ENCODE measurements around the gene PRKAR1B. TPM values are rescaled to one million over a fixed set of nuclear protein-coding genes. Genes with fewer than 3 reads are reported as not detected.

Gene PRKAR1B
- total RNA-seq, 1 experiment from 2014 or later: 62.0 TPM

DNA sequence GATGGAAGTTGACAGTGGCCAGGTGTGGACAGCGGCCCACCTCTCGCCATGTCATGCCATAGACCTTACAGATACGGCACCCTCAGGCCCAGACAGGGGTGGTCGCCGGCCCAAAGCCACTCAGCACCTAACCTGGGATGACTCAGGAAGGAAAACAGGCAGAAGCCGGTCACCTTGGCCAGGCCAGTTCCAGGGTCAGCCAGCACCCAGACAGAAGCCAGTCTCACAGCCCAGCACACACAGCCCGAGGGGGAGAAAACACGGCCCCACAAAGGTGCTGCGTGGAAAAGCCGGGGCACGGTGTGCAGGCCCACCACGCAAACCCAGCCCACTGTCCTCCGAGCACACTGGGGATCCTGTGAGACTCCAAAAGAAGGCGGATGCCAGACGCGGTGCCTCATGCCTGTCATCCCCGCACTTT, 95.8 kb downstream of the PRKAR1B start:
- Histone ChIP-seq H3K36me3 (ENCODE audit: control insufficient read depth, insufficient read depth, low read length) (no peaks in the 10 kb centered on the region), H3K4me1 (ENCODE audit: control insufficient read depth, insufficient read depth, low read length) (peaks cover 7% of the 10 kb centered on the region), H3K4me3 (ENCODE audit: low read depth in 2 of 2, low read length in 2 of 2) (no peak overlapping the region), H3K9me3 (ENCODE audit: control insufficient read depth, insufficient read depth, low read depth, low read length) (no peaks in the 10 kb centered on the region), H3K27ac (ENCODE audit: low read length) (no peak overlapping the region), H3K27me3 (ENCODE audit: control insufficient read depth, insufficient read depth, low read length) (no peaks in the 10 kb centered on the region)
- intact Hi-C loops (cut with micrococcal nuclease; ENCODE audit: unreplicated experiment): loop anchor here (10.0 kb wide), 1 partner anchor 106 kb away; no protein-coding TSS in a partner anchor
- in situ Hi-C loops (cut with HindIII; ENCODE audit: low pct_unique_long_range_greater_than_20kb, low sequenced_read_pairs): no loop called here
- DNase-seq (ENCODE audit: low read depth, low spot score) (no peak), ATAC-seq (no peak)
- TF ChIP-seq SIN3A (IDR thresholded peaks at IDR 0.05; ENCODE audit: borderline replicate concordance, insufficient read depth, low read depth, low read length): no peak
- TF ChIP-seq REST (IDR thresholded peaks at IDR 0.05; ENCODE audit: insufficient read depth in 1 of 2, low read depth in 2 of 2, low read length in 1 of 2): no peak
- no peak for TF ChIP-seq POLR2AphosphoS5 (IDR thresholded peaks at IDR 0.05; ENCODE audit: low read depth, low read length)
- no peak for TF ChIP-seq TCF7L2 (IDR thresholded peaks at IDR 0.05; ENCODE audit: low read depth, low read length)
- TF ChIP-seq CTCF (IDR thresholded peaks at IDR 0.05): no peak
- no TSS peak for BruUV-seq (replicated peaks)
- ChIA-PET POLR2A (interaction anchor here (0.6 kb wide), 1 partner anchor 298 kb away, joined by 4 read pairs; no protein-coding TSS in a partner anchor), CTCF (no interaction called here)

GRCh38 chr7:630539-630938, 96.5 kb downstream of the PRKAR1B start:
- Histone ChIP-seq H3K27ac (ENCODE audit: low read length) (no peak overlapping the region), H3K4me1 (ENCODE audit: control insufficient read depth, insufficient read depth, low read length) (peaks cover 7% of the 10 kb centered on the region), H3K4me3 (ENCODE audit: low read depth in 2 of 2, low read length in 2 of 2) (no peak overlapping the region), H3K36me3 (ENCODE audit: control insufficient read depth, insufficient read depth, low read length) (no peaks in the 10 kb centered on the region), H3K27me3 (ENCODE audit: control insufficient read depth, insufficient read depth, low read length) (no peaks in the 10 kb centered on the region), H3K9me3 (ENCODE audit: control insufficient read depth, insufficient read depth, low read depth, low read length) (no peaks in the 10 kb centered on the region)
- DNase-seq (ENCODE audit: low read depth, low spot score) (no peak), ATAC-seq (no peak)
- CTCF ChIA-PET: no interaction called here
- in situ Hi-C loops (cut with HindIII; ENCODE audit: low pct_unique_long_range_greater_than_20kb, low sequenced_read_pairs) (no loop called here), intact Hi-C loops (cut with micrococcal nuclease; ENCODE audit: unreplicated experiment) (loop anchor here (10.0 kb wide), 1 partner anchor 106 kb away; no protein-coding TSS in a partner anchor)
- TF ChIP-seq REST (IDR thresholded peaks at IDR 0.05; ENCODE audit: insufficient read depth in 1 of 2, low read depth in 2 of 2, low read length in 1 of 2): no peak
- TF ChIP-seq CTCF (IDR thresholded peaks at IDR 0.05): no peak
- TF ChIP-seq TCF7L2 (IDR thresholded peaks at IDR 0.05; ENCODE audit: low read depth, low read length): no peak
- no peak for TF ChIP-seq SIN3A (IDR thresholded peaks at IDR 0.05; ENCODE audit: borderline replicate concordance, insufficient read depth, low read depth, low read length)
- no peak for TF ChIP-seq POLR2AphosphoS5 (IDR thresholded peaks at IDR 0.05; ENCODE audit: low read depth, low read length)
- no TSS peak for BruUV-seq (replicated peaks)
- POLR2A ChIA-PET: interaction anchor here (0.7 kb wide), 1 partner anchor 58 kb away, joined by 5 read pairs; no protein-coding TSS in a partner anchor
